Measurements from ENCODE around the gene APBA2. TPM values are rescaled to one million over a fixed set of nuclear protein-coding genes. Genes with fewer than 3 reads are reported as not detected.

APBA2 gene
- polyA plus RNA-seq, 4 donors, result 0.67 to 3.2 (median 1.8) TPM

GRCh38 chr15:29113336-29114220 lies 227.8 kb downstream of the APBA2 start:
- no peak overlapping the region for H3K27ac ChIP-seq (ENCODE audit: low read depth in 1 of 3, low read length in 2 of 3)
- no peak for FAIRE-seq
- H3K36me3 ChIP-seq (ENCODE audit: control insufficient read depth in 3 of 3, insufficient read depth in 2 of 3, low read depth in 1 of 3, low read length in 3 of 3), result no peaks in the 10 kb centered on the region
- H3K27me3 ChIP-seq (ENCODE audit: control insufficient read depth in 3 of 3, insufficient read depth in 3 of 3, low read length in 3 of 3), result peaks cover 0 to 6% (median 0%) of the 10 kb centered on the region in 3 donors
- 82 to 87% (median 85%) methylated on average over 32 to 37 of the region's 37 CpGs for WGBS, 3 donors
- H3K4me3 ChIP-seq (ENCODE audit: low read depth in 1 of 3, low read length in 3 of 3), result no peak overlapping the region
- H3K4me1 ChIP-seq (ENCODE audit: control insufficient read depth in 3 of 3, insufficient read depth in 2 of 3, low read depth in 1 of 3, low read length in 2 of 3), result no peaks in the 10 kb centered on the region
- DNase-seq, result no peak
- no peaks in the 10 kb centered on the region for H3K9me3 ChIP-seq (ENCODE audit: control insufficient read depth in 2 of 2, insufficient read depth in 1 of 2, low read depth in 1 of 2, low read length in 1 of 2)

GRCh38 chr15:29114221-29115092 lies 228.7 kb downstream of the APBA2 start:
- Histone ChIP-seq H3K36me3 (ENCODE audit: control insufficient read depth in 3 of 3, insufficient read depth in 2 of 3, low read depth in 1 of 3, low read length in 3 of 3) (no peaks in the 10 kb centered on the region), H3K27me3 (ENCODE audit: control insufficient read depth in 3 of 3, insufficient read depth in 3 of 3, low read length in 3 of 3) (peaks cover 0 to 6% (median 0%) of the 10 kb centered on the region in 3 donors), H3K27ac (ENCODE audit: low read depth in 1 of 3, low read length in 2 of 3) (no peak overlapping the region), H3K4me1 (ENCODE audit: control insufficient read depth in 3 of 3, insufficient read depth in 2 of 3, low read depth in 1 of 3, low read length in 2 of 3) (no peaks in the 10 kb centered on the region), H3K4me3 (ENCODE audit: low read depth in 1 of 3, low read length in 3 of 3) (no peak overlapping the region), H3K9me3 (ENCODE audit: control insufficient read depth in 2 of 2, insufficient read depth in 1 of 2, low read depth in 1 of 2, low read length in 1 of 2) (no peaks in the 10 kb centered on the region)
- FAIRE-seq (no peak), DNase-seq (no peak)
- WGBS, 3 donors, result 51 to 61% (median 51%) methylated on average over 18 of the region's 18 CpGs

- no peaks in the 10 kb centered on the region for H3K4me1 ChIP-seq (ENCODE audit: control insufficient read depth in 3 of 3, insufficient read depth in 2 of 3, low read depth in 1 of 3, low read length in 2 of 3)
- H3K4me3 ChIP-seq (ENCODE audit: low read depth in 1 of 3, low read length in 3 of 3), result peak overlapping the region in 1 of 3 donors; percentile 36
- DNase-seq, result peak in 1 of 2 donors; percentile 19
- H3K27ac ChIP-seq (ENCODE audit: low read depth in 1 of 3, low read length in 2 of 3), result no peak overlapping the region
- FAIRE-seq, result no peak
- no peaks in the 10 kb centered on the region for H3K9me3 ChIP-seq (ENCODE audit: control insufficient read depth in 2 of 2, insufficient read depth in 1 of 2, low read depth in 1 of 2, low read length in 1 of 2)
- peaks cover 0 to 6% (median 0%) of the 10 kb centered on the region in 3 donors for H3K27me3 ChIP-seq (ENCODE audit: control insufficient read depth in 3 of 3, insufficient read depth in 3 of 3, low read length in 3 of 3)
- H3K36me3 ChIP-seq (ENCODE audit: control insufficient read depth in 3 of 3, insufficient read depth in 2 of 3, low read depth in 1 of 3, low read length in 3 of 3), result no peaks in the 10 kb centered on the region
- WGBS, 3 donors, result 7 to 17% (median 12%) methylated on average over 34 to 46 of the region's 46 CpGs
Observed at GRCh38 chr15:29115093-29115991, 229.6 kb downstream of the APBA2 start.

GRCh38 chr15:29116970-29117700 lies 231.4 kb downstream of the APBA2 start:
- DNase-seq, result no peak

GRCh38 chr15:29117778-29118177 lies 232.0 kb downstream of the APBA2 start:
- Histone ChIP-seq H3K27me3 (ENCODE audit: control insufficient read depth in 3 of 3, insufficient read depth in 3 of 3, low read length in 3 of 3) (peaks cover 0 to 6% (median 0%) of the 10 kb centered on the region in 3 donors), H3K4me3 (ENCODE audit: low read depth in 1 of 3, low read length in 3 of 3) (no peak overlapping the region), H3K4me1 (ENCODE audit: control insufficient read depth in 3 of 3, insufficient read depth in 2 of 3, low read depth in 1 of 3, low read length in 2 of 3) (peaks cover 0 to 7% (median 0%) of the 10 kb centered on the region in 3 donors), H3K9me3 (ENCODE audit: control insufficient read depth in 2 of 2, insufficient read depth in 1 of 2, low read depth in 1 of 2, low read length in 1 of 2) (no peaks in the 10 kb centered on the region), H3K36me3 (ENCODE audit: control insufficient read depth in 3 of 3, insufficient read depth in 2 of 3, low read depth in 1 of 3, low read length in 3 of 3) (no peaks in the 10 kb centered on the region), H3K27ac (ENCODE audit: low read depth in 1 of 3, low read length in 2 of 3) (no peak overlapping the region)
- 78 to 89% (median 82%) methylated on average over 20 of the region's 20 CpGs for WGBS, 3 donors
- FAIRE-seq (no peak), DNase-seq (no peak)

More at GRCh38 chr15:29116970-29117700, 231.4 kb downstream of the APBA2 start:
- FAIRE-seq, result no peak
- Histone ChIP-seq H3K27me3 (ENCODE audit: control insufficient read depth in 3 of 3, insufficient read depth in 3 of 3, low read length in 3 of 3) (peaks cover 0 to 6% (median 0%) of the 10 kb centered on the region in 3 donors), H3K27ac (ENCODE audit: low read depth in 1 of 3, low read length in 2 of 3) (no peak overlapping the region), H3K4me1 (ENCODE audit: control insufficient read depth in 3 of 3, insufficient read depth in 2 of 3, low read depth in 1 of 3, low read length in 2 of 3) (peaks cover 0 to under 1% (median 0%) of the 10 kb centered on the region in 3 donors), H3K36me3 (ENCODE audit: control insufficient read depth in 3 of 3, insufficient read depth in 2 of 3, low read depth in 1 of 3, low read length in 3 of 3) (no peaks in the 10 kb centered on the region), H3K9me3 (ENCODE audit: control insufficient read depth in 2 of 2, insufficient read depth in 1 of 2, low read depth in 1 of 2, low read length in 1 of 2) (no peaks in the 10 kb centered on the region), H3K4me3 (ENCODE audit: low read depth in 1 of 3, low read length in 3 of 3) (no peak overlapping the region)
- 85 to 92% (median 85%) methylated on average over 32 of the region's 32 CpGs for WGBS, 3 donors

DNA sequence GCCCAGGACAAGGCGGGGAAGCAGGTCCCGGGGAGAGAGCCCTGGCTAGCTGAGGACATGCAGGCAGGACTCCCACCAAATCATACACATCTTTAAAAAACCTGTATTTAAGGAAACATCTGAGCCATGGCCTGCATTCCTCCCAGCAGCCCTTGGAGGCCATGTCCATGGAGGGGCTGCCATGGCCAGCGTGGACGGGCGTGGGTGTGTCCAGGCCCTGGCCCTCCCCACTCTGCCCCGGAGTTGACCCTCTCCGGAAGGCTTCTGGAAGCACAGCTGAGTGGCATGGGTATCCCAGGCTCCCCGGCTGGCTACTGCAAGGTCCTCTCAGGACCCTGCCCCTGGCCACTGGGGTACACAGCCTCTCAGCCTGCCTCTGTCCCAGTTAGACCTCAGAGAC lies 234.1 kb downstream of the APBA2 start:
- Histone ChIP-seq H3K9me3 (ENCODE audit: control insufficient read depth in 2 of 2, insufficient read depth in 1 of 2, low read depth in 1 of 2, low read length in 1 of 2) (no peaks in the 10 kb centered on the region), H3K27ac (ENCODE audit: low read depth in 1 of 3, low read length in 2 of 3) (no peak overlapping the region), H3K4me1 (ENCODE audit: control insufficient read depth in 3 of 3, insufficient read depth in 2 of 3, low read depth in 1 of 3, low read length in 2 of 3) (peaks cover 0 to 8% (median 0%) of the 10 kb centered on the region in 3 donors), H3K4me3 (ENCODE audit: low read depth in 1 of 3, low read length in 3 of 3) (no peak overlapping the region), H3K27me3 (ENCODE audit: control insufficient read depth in 3 of 3, insufficient read depth in 3 of 3, low read length in 3 of 3) (peaks cover 0 to under 1% (median 0%) of the 10 kb centered on the region in 3 donors), H3K36me3 (ENCODE audit: control insufficient read depth in 3 of 3, insufficient read depth in 2 of 3, low read depth in 1 of 3, low read length in 3 of 3) (no peaks in the 10 kb centered on the region)
- FAIRE-seq (no peak), DNase-seq (no peak)
- WGBS, 3 donors, result 66 to 70% (median 67%) methylated on average over 8 of the region's 8 CpGs

DNA sequence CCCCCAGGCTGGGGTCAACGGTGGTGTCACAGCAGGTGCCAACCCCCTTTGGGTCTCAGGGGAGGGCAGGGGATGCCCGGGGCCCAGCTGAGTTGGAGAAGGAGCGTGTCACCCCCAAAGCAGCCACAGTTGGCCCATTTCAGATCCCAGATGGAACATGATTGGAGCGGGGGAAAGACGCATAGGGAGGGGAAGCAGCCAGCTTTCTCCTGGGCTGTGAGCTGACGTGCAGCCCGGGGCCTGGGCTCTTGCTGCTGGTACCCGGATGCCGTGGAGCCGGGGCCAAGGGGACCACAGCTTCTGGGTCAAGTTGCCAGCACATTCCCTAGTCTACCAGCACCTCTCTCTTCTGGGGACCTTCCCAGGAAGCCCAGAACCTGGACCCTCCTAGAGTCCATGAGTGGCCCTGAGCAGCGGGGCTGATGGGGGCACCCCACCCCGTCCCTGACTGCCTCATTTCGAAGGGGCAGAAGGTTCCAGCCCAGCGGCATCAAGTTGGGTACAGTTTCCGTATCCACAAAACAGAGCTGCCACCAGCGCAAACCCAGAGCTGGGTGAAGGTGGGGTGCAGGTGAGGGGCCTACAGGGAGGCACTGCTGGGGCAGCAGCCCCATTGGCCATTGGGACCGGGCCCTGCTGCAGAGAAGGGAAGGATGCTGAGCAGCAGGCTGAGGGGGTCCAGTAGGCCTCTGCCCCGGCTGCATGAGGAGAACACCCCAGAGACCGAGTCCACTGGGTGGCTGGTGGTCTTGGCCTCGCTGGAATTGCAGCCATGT lies 235.0 kb downstream of the APBA2 start:
- H3K4me1 ChIP-seq (ENCODE audit: control insufficient read depth in 3 of 3, insufficient read depth in 2 of 3, low read depth in 1 of 3, low read length in 2 of 3), result peaks cover 0 to 8% (median 0%) of the 10 kb centered on the region in 3 donors
- FAIRE-seq, result no peak
- H3K27me3 ChIP-seq (ENCODE audit: control insufficient read depth in 3 of 3, insufficient read depth in 3 of 3, low read length in 3 of 3), result no peaks in the 10 kb centered on the region
- H3K4me3 ChIP-seq (ENCODE audit: low read depth in 1 of 3, low read length in 3 of 3), result no peak overlapping the region
- no peak for DNase-seq
- no peak overlapping the region for H3K27ac ChIP-seq (ENCODE audit: low read depth in 1 of 3, low read length in 2 of 3)
- no peaks in the 10 kb centered on the region for H3K9me3 ChIP-seq (ENCODE audit: control insufficient read depth in 2 of 2, insufficient read depth in 1 of 2, low read depth in 1 of 2, low read length in 1 of 2)
- H3K36me3 ChIP-seq (ENCODE audit: control insufficient read depth in 3 of 3, insufficient read depth in 2 of 3, low read depth in 1 of 3, low read length in 3 of 3), result no peaks in the 10 kb centered on the region
- WGBS, 3 donors, result 87 to 88% (median 87%) methylated on average over 20 of the region's 20 CpGs

Data from small intestine (tissue), 7 donors.